Superior temporal gyrus (tissue), 1 donor: ENCODE data around the gene MIDN.

Experiments used
- DNase-seq: peaks from one replicate; pipeline ENCODE4 v3.0.0-alpha.2; 2016; ENCODE audit errors: extremely low spot score

Gene MIDN

DNA sequence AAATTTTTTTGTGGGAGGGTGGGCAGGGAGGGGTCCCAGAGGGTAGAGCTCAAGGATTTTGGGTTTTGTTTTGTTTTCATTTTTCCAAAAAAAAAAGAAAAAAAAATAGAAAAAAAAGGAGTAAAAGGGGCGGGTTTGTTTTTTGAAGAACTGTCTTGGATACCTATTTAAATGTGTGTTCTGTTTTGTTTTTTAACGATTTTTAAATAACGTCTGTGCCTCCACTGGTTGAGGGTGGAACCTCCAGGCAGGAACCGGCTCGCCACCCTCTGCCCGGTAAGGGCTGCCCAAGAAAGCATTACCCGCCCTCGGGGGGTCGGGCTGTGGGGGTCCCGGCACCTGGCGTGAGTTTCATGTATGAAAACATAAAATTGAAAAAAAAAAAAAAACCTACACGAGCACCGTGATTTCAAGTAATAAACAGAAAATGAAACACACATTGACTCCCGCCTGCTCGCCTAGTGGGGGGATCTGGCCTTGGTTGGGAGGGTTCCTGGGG, 10.4 kb downstream of the MIDN start:
- DNase-seq, result no peak

GRCh38 chr19:1259206-1259875, 11.0 kb downstream of the MIDN start:
- DNase-seq, result no peak

- DNase-seq, result no peak
These were observed 11.7 kb downstream of the MIDN start for GRCh38 chr19:1259876-1260748.

DNA sequence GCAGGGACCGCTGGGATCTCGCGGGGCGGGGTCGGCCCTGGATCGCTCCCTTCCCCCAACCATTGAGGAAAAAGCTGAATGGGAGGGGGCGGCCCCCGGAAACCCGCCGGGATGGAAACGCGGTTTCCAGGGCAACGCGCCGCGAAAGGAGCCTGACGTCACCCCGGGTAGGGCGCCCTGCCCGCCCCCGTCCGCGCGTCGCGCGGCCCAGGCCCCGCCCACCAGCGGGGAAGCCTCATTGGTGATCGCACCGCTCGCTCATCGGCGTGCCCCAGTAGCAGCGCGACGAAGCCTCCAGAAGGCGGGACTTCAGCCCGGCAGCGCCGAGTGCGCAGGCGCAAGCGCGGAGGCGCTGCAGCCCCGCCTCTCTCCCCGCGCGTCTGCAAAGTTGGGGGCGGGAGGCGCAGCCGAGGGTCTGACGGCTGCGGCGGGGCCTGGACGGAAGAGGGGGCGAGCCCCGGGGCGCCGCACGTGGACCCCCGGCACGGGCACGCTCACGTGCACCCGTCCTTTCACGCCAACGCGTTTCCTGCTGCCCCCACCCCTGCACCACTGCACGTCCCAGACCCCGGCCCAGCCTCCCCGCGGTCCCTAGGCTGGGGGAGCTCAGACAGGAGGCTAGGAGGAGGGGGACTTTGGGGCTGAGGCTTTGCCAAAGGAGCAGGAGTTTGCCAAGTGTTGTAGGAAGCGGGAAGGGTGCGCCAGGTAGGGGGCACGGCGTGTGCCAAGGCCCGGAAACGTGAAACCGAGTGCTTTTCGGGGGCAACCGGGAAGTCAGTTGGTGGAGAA, 12.6 kb downstream of the MIDN start:
- peak; percentile 97 for DNase-seq

- no peak for DNase-seq
These were observed 13.1 kb downstream of the MIDN start for GRCh38 chr19:1261538-1261797.

GRCh38 chr19:1261798-1262622, 13.6 kb downstream of the MIDN start:
- peak; percentile 10 for DNase-seq

DNA sequence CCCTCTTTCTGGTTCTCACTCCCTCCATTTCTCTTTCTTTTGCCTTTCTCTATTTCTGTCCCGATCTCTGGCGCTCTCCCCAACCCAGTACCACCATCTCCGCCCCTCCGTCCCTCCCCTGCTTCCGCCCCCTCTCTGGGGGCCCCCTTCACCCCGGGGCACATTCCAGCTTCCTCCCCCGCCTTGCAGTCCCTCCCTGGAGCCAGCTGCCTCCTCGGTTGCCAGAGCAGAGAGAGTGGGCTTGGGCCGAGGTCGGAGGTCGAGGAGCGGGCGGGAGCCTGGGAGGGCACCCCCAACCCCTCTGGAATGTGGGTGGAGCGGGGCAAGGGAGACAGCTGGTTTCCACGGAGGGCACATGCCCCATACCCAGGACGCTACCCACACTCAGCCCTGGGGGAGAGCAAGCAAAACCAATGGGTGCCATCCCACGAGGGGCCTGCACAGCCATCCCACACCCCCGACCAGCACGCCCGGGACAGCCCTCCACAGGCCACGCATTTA, 14.3 kb downstream of the MIDN start:
- no peak for DNase-seq

DNA sequence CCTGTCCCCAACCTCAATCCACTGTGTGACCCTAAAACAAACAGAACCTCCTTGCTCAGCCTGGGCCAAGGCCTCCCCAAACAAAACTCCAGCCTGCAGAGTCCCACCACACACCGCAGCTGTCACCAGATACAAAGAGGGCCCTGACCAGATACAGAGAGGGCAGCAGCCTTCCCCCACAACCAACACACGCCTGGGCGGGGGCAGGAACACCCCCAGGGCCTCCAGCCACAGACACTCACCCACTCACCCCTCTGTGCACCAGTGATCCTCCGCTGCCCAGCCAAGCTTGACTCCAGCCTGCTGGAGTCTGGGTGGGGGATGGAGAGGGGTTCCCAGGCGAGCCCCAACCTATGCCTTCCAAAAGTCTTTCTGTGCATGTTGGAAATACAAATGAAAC, 14.8 kb downstream of the MIDN start:
- DNase-seq, result no peak

GRCh38 chr19:1264801-1265614, 16.6 kb downstream of the MIDN start:
- peak; percentile 11 for DNase-seq

DNA sequence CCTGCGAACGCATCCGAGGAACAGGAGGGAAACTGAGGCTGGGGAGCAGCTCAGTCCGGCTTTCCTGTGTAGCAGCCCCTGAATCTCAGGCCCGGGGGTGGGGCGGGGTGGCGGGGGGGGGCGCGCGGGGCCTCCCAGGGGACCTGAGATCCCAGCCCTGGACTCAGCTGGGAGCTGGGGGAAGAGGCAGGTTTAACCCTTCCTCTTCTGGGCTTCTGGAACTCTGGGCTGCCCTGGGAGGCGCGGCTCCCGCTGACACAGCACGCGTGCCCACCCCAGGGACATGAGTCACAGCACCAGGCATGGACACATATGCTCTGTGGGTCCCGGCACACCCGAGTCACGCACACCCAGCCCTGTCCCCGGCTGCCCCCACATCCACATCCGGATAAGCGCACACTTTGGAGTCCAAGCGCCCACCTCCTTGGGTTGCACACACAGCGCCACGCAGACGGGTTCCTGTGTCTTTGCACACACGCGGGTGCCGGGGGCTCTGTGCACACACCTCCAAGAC, 17.3 kb downstream of the MIDN start:
- DNase-seq, result peak; percentile 9

- peak; percentile 60 for DNase-seq
These were observed 17.9 kb downstream of the MIDN start for GRCh38 chr19:1266129-1266915.

DNA sequence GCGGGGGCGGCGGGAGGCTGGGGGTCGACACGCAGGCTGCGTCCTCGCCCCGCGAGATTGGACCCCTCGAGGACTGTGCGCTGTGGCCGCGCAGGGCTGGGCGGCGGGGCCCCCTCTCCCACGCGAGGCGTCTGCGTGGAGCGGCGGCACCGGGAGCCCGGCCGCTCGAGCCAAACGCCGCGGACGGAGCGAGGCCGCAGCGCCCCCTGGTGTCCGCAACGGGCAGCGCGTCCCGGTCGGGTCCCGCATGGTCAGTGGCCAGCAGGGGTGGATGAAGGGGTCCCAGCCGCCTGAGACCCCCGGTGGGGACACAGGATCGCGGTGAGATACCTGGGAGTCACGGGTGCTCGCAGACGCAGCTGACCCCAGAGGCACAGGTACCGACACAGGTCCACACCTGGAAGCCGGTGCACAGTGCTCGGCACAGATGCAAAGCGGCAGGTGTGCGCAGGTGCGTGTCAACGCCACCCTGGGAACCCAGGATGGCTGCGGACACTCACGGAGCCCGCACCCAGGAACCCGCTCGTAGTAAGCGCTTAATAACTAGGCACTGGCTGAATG, 18.6 kb downstream of the MIDN start:
- DNase-seq, result peak; percentile 72

DNA sequence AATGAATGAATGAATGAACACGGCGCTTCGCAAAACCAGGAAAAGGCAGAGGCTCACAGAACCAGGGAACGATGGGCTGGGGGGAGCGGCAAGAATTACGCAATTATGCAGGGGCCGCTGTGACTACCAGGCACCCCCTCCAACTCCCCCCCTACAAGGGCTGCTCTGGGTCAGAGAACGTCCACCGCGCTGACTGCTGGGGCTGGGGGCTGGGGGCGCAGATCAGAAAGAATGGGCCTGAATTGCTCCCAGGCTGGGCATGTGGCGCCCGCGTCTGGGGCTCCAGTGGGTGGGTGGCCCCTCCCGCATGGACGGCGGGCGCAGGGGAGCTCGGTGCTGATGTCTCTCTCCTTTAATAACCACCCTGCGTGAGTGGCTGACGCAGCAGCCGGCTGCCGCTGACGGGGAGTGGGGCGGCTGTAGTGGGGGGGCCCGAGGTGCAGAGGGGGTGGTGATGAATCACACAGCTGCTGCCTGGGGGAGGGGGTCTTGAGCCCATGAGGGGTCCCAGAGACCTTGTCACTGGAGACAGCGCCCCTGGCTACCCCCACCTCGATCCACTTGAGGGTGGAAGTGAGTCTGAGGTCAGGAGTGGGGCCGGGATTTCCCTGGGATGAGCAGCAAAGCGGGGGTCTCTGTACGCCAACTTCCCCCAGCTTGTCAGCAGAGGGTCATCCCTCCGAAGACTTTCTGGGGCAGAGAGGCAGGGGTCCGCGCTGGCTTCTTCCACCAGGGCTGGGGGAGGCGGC, 19.3 kb downstream of the MIDN start:
- peak; percentile 7 for DNase-seq

GRCh38 chr19:1268226-1269064, 20.1 kb downstream of the MIDN start:
- DNase-seq, result no peak

- peak; percentile 99 for DNase-seq
These were observed 20.7 kb downstream of the MIDN start, which contains the start of gene CIRBP for GRCh38 chr19:1269065-1269477. Gene CIRBP (plus strand): TSS chr19:1269332. CDS start chr19:1270934, 1,602 bp downstream.

DNA sequence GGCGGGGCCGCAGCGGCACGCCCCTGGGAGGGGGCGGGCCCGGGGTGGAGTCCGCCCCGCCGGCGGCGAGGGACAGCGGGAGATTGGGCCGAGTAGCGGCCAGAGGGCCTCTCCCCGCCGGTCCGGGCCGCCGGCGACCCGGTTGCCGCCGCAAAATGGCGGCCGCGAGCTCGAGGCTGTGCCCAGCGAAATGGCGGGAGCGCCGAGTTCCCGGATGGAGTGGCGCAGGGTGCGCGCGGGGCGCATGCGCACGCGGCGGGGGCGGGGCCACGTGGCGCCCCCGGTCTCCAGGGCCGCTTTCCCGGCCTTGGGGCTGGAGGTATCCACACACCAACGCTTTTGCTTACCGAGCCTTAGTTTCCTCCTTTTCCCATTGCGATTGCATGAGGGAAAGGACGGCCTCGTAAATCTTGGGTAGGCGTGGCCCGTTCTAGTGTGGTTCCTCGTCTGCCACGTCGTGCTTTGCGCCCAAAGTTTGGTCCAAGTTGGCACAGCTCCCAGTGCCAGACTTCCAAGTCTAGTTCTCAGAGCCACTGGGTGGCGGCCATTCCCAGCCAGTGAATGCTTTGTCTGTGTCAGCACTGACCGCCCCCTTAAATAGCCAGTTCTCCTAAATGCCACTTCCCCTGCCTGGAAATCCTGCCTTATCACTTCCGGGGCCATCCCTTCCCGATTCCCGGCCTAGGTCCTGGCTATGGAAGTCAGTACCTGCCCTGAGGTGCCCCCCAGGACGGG, 21.3 kb downstream of the MIDN start:
- DNase-seq, result peak; percentile 77
